H9 (cell line): Measurements from ENCODE around the gene KCNK16. TPM values are rescaled to one million over a fixed set of nuclear protein-coding genes. Genes with fewer than 3 reads are reported as not detected.

ENCODE experiments used
- DNase-seq: peaks from one replicate; pipeline ENCODE4 v3.0.0-alpha.2; 2017
- H2AFZ ChIP-seq: one replicate; pipeline ENCODE4 v1.6.1; 2013; ENCODE audit warnings: mild to moderate bottlenecking, low read length, control low read depth, moderate library complexity
- H2AK5ac ChIP-seq: 2 replicates; pipeline ENCODE4 v1.6.1; 2013; ENCODE audit warnings: low read length, control low read depth, mixed read lengths; ENCODE audit not compliant: insufficient read length
- H2BK120ac ChIP-seq: one replicate; pipeline ENCODE4 v1.6.1; 2013; ENCODE audit warnings: low read depth, mild to moderate bottlenecking, low read length, control low read depth, inconsistent platforms; ENCODE audit not compliant: poor library complexity, severe bottlenecking
- H2BK12ac ChIP-seq: 2 replicates; pipeline ENCODE4 v1.6.1; 2013; ENCODE audit warnings: low read length, control low read depth, mixed read lengths, low read depth; ENCODE audit not compliant: insufficient read length
- H2BK15ac ChIP-seq: 2 replicates; pipeline ENCODE4 v1.6.1; 2013; ENCODE audit warnings: low read depth, low read length, control low read depth
- H2BK20ac ChIP-seq: one replicate; pipeline ENCODE4 v1.6.1; 2013; ENCODE audit warnings: low read depth, mild to moderate bottlenecking, low read length, control low read depth, inconsistent platforms; ENCODE audit not compliant: poor library complexity, severe bottlenecking
- H2BK5ac ChIP-seq: 2 replicates; pipeline ENCODE4 v1.6.1; 2013; ENCODE audit warnings: low read length, control low read depth, mixed read lengths; ENCODE audit not compliant: insufficient read length
- H3K14ac ChIP-seq: 2 replicates; pipeline ENCODE4 v1.6.1; 2013; ENCODE audit warnings: low read length, control low read depth; ENCODE audit not compliant: insufficient read depth
- H3K18ac ChIP-seq: 2 replicates; pipeline ENCODE4 v1.6.1; 2013; ENCODE audit warnings: low read depth, mild to moderate bottlenecking, mixed read lengths, low read length, control low read depth; ENCODE audit not compliant: insufficient read length
- H3K23ac ChIP-seq: 2 replicates; pipeline ENCODE4 v1.6.1; 2013; ENCODE audit warnings: low read length, control low read depth, mixed read lengths, low read depth; ENCODE audit not compliant: insufficient read length
- H3K23me2 ChIP-seq: 2 replicates; pipeline ENCODE4 v1.6.1; 2013; ENCODE audit warnings: low read depth, mild to moderate bottlenecking, mixed read lengths, low read length, control low read depth; ENCODE audit not compliant: insufficient read length, poor library complexity, severe bottlenecking
- H3K27ac ChIP-seq: 2 replicates; pipeline ENCODE4 v1.5.1; 2013; ENCODE audit warnings: low read length, control low read depth, mixed read lengths, low read depth; ENCODE audit not compliant: insufficient read length
- H3K27me3 ChIP-seq: 2 replicates; pipeline ENCODE4 v1.6.1; 2013; ENCODE audit warnings: low read length, control low read depth, inconsistent platforms; ENCODE audit not compliant: insufficient read depth
- H3K4ac ChIP-seq: 2 replicates; pipeline ENCODE4 v1.6.1; 2013; ENCODE audit warnings: low read depth, mild to moderate bottlenecking, control low read depth, inconsistent platforms, low read length, moderate library complexity
- H3K4me1 ChIP-seq: 2 replicates; pipeline ENCODE4 v1.6.1; 2013; ENCODE audit warnings: low read length, control low read depth, inconsistent platforms; ENCODE audit not compliant: insufficient read depth
- H3K4me2 ChIP-seq: 2 replicates; pipeline ENCODE4 v1.6.1; 2013; ENCODE audit warnings: low read length, control low read depth, mixed read lengths; ENCODE audit not compliant: insufficient read length, insufficient read depth
- H3K56ac ChIP-seq: 2 replicates; pipeline ENCODE4 v1.6.1; 2013; ENCODE audit warnings: low read depth, mild to moderate bottlenecking, mixed read lengths, low read length, control low read depth; ENCODE audit not compliant: insufficient read length
- H3K79me1 ChIP-seq: 2 replicates; pipeline ENCODE4 v1.6.1; 2013; ENCODE audit warnings: low read depth, mild to moderate bottlenecking, moderate library complexity, low read length, control low read depth, inconsistent platforms; ENCODE audit not compliant: insufficient read depth, poor library complexity, severe bottlenecking
- H3K79me2 ChIP-seq: 2 replicates; pipeline ENCODE4 v1.6.1; 2013; ENCODE audit warnings: low read length, control low read depth, inconsistent platforms; ENCODE audit not compliant: insufficient read depth
- H3K9ac ChIP-seq: 2 replicates; pipeline ENCODE4 v1.6.1; 2013; ENCODE audit warnings: low read length, control low read depth, mixed read lengths; ENCODE audit not compliant: insufficient read length; ENCODE audit errors: extremely low read depth
- H3K9me3 ChIP-seq: one replicate; pipeline ENCODE4 v1.6.1; 2013; ENCODE audit warnings: low read depth, low read length, inconsistent platforms; ENCODE audit not compliant: control insufficient read depth
- H3T11ph ChIP-seq: one replicate; pipeline ENCODE4 v1.6.1; 2013; ENCODE audit warnings: mild to moderate bottlenecking, low read length, control low read depth, inconsistent platforms
- H4K20me1 ChIP-seq: one replicate; pipeline ENCODE4 v1.6.1; 2013; ENCODE audit not compliant: control insufficient read depth, insufficient read length, insufficient read depth
- H4K5ac ChIP-seq: 2 replicates; pipeline ENCODE4 v1.6.1; 2013; ENCODE audit warnings: low read depth, mild to moderate bottlenecking, mixed read lengths, low read length, control low read depth; ENCODE audit not compliant: insufficient read length
- H4K8ac ChIP-seq: replicated peaks from 2 replicates; pipeline ENCODE4 v1.6.1; 2013; ENCODE audit warnings: low read length, control low read depth, mixed read lengths, low read depth; ENCODE audit not compliant: insufficient read length
- H4K91ac ChIP-seq: 2 replicates; pipeline ENCODE4 v1.6.1; 2013; ENCODE audit warnings: low read depth, mild to moderate bottlenecking, moderate library complexity, mixed read lengths, low read length, control low read depth; ENCODE audit not compliant: insufficient read length
- H3K27ac Mint-ChIP-seq, 3 experiments: 2 replicates in 2 of 3; 3 replicates in 1 of 3; pipeline ENCODE4 v1.8.0; 2020 to 2021; ENCODE audit warnings: mixed read lengths in 3 of 3, mild to moderate bottlenecking in 1 of 3, moderate library complexity in 1 of 3
- H3K27me3 Mint-ChIP-seq: 2 replicates; pipeline ENCODE4 v1.8.0; 2021; ENCODE audit warnings: low read depth, mild to moderate bottlenecking, moderate library complexity, mixed read lengths
- H3K36me3 Mint-ChIP-seq, 3 experiments: 2 replicates in 2 of 3; 3 replicates in 1 of 3; pipeline ENCODE4 v1.8.0; 2020 to 2021; ENCODE audit warnings: low read depth in 3 of 3, mixed read lengths in 3 of 3; ENCODE audit not compliant: insufficient read depth in 1 of 3
- H3K4me1 Mint-ChIP-seq, 2 experiments: 2 replicates each; pipeline ENCODE4 v1.8.0; 2020; ENCODE audit warnings: mixed read lengths in 2 of 2
- H3K4me3 Mint-ChIP-seq, 2 experiments: 2 replicates in 1 of 2; 3 replicates in 1 of 2; pipeline ENCODE4 v1.8.0; 2020 to 2021; ENCODE audit warnings: mild to moderate bottlenecking in 2 of 2, mixed read lengths in 2 of 2, moderate library complexity in 1 of 2
- H3K9me3 Mint-ChIP-seq, 2 experiments: 2 replicates in 1 of 2; 3 replicates in 1 of 2; pipeline ENCODE4 v1.8.0; 2020; ENCODE audit warnings: mild to moderate bottlenecking in 2 of 2, mixed read lengths in 2 of 2, moderate library complexity in 1 of 2
- CTCF ChIP-seq: fragments of 200-600 bp; sonication (generic); conservative IDR thresholded peaks from 3 replicates; pipeline ENCODE4 v1.8.0; 2021; ENCODE audit warnings: antibody characterized with exemption, mild to moderate bottlenecking
- WGBS: extraction: QIAGEN DNeasy Blood & Tissue Kit; methylation state at CpG from one replicate; pipeline ENCODE4 v1.1.7; 2013; ENCODE audit warnings: missing lambda C conversion rate, low lambda C conversion rate, mixed read lengths; ENCODE audit not compliant: insufficient read length; ENCODE audit errors: extremely low coverage; 5-methylcytosine and 5-hydroxymethylcytosine counted together
- total RNA-seq: library from RNA; stranded (reverse); gene quantifications from 2 replicates; pipeline ENCODE4 v1.2.1, GENCODE V29; 2021

The KCNK16 gene
- total RNA-seq, 1 experiment from 2014 or later = not detected

GRCh38 chr6:39274903-39275302 is 47.6 kb downstream of the KCNK16 start:
- Histone ChIP-seq H3K18ac (no peak overlapping the region), H2BK5ac (no peak overlapping the region), H3K79me2 (no peaks in the 10 kb centered on the region), H3K79me1 (no peaks in the 10 kb centered on the region), H2BK20ac (no peak overlapping the region), H2AFZ (no peak overlapping the region), H2BK12ac (no peak overlapping the region), H3K23ac (no peak overlapping the region), H3K4me1 (peaks cover 13% of the 10 kb centered on the region), H3K4ac (no peak overlapping the region), H3T11ph (no peak overlapping the region), H3K4me2 (no peak overlapping the region), H3K27me3 (no peaks in the 10 kb centered on the region), H4K91ac (no peak overlapping the region), H4K20me1 (no peaks in the 10 kb centered on the region), H2AK5ac (no peak overlapping the region), H3K14ac (no peak overlapping the region), H2BK15ac (no peak overlapping the region), H4K5ac (no peak overlapping the region), H3K9me3 (no peaks in the 10 kb centered on the region), H3K27ac (no peak overlapping the region), H2BK120ac (no peak overlapping the region), H3K56ac (no peak overlapping the region), H3K23me2 (no peaks in the 10 kb centered on the region), H3K9ac (no peak overlapping the region), H4K8ac (no peak overlapping the region)
- peaks cover 39 to 40% of the 10 kb centered on the region in 2 experiments for H3K4me1 Mint-ChIP-seq
- TF ChIP-seq CTCF = no peak
- DNase-seq = no peak
- H3K4me3 Mint-ChIP-seq = no peak overlapping the region
- H3K27ac Mint-ChIP-seq = no peak overlapping the region
- no peaks in the 10 kb centered on the region; the same call in 1 of the 2 replicates for H3K27me3 Mint-ChIP-seq
- H3K36me3 Mint-ChIP-seq = no peaks in the 10 kb centered on the region; a peak in 2 of 7 replicates
- no CpG with 5 or more reads among the region's 3 CpGs for WGBS
- no peaks in the 10 kb centered on the region; a peak in 1 of 5 replicates for H3K9me3 Mint-ChIP-seq
